ENCODE results near the gene TCFL5. TPM values are rescaled to one million over a fixed set of nuclear protein-coding genes. Genes with fewer than 3 reads are reported as not detected.

TCFL5 gene
- polyA plus RNA-seq, 3 donors: 0.38 to 3.5 (median 0.89) TPM

GRCh38 chr20:62831361-62831788, 30.2 kb downstream of the TCFL5 start:
- H3K27ac Mint-ChIP-seq: no peak overlapping the region
- no peak overlapping the region for H3K27ac ChIP-seq (ENCODE audit: low read depth in 1 of 2, low read length in 2 of 2)
- H3K4me1 ChIP-seq (ENCODE audit: control insufficient read depth in 1 of 2, insufficient read depth in 2 of 2, low read length in 2 of 2): peaks cover 27 to 33% of the 10 kb centered on the region in 2 donors
- no peaks in the 10 kb centered on the region for H3K9me3 ChIP-seq (replicated peaks in 1 of 2; ENCODE audit: control insufficient read depth in 1 of 2, insufficient read depth in 1 of 2, low read length in 2 of 2)
- WGBS (ENCODE audit: insufficient coverage): 94% methylated on average over 7 of the region's 10 CpGs
- H3K36me3 ChIP-seq (replicated peaks in 1 of 2; ENCODE audit: control insufficient read depth in 1 of 2, insufficient read depth in 2 of 2, low read length in 2 of 2): no peaks in the 10 kb centered on the region
- no peak overlapping the region for H3K4me3 ChIP-seq (replicated peaks in 1 of 3; ENCODE audit: low read depth in 2 of 3, low read length in 3 of 3)
- no peak overlapping the region for H3K9ac ChIP-seq (ENCODE audit: insufficient read depth, low read length, poor library complexity, severe bottlenecking)
- no peak for TF ChIP-seq CTCF (IDR thresholded peaks at IDR 0.05)
- H3K36me3 Mint-ChIP-seq: peaks cover 0 to 2% of the 10 kb centered on the region in 2 donors
- no peaks in the 10 kb centered on the region for H3K9me3 Mint-ChIP-seq
- intact Hi-C loops (cut with micrococcal nuclease): no loop called here
- H3K4me3 Mint-ChIP-seq: no peak overlapping the region
- DNase-seq: peak in 1 of 3 donors; percentile 1
- H3K79me2 ChIP-seq (ENCODE audit: insufficient read depth, low read length): no peaks in the 10 kb centered on the region
- peaks cover 0 to 4% (median 2%) of the 10 kb centered on the region in 3 donors for H3K27me3 Mint-ChIP-seq (ENCODE audit: low read depth in 3 of 3)
- H4K20me1 ChIP-seq (ENCODE audit: insufficient read depth, low read length): no peaks in the 10 kb centered on the region
- H3K4me1 Mint-ChIP-seq: peaks cover 27% of the 10 kb centered on the region
- no peak overlapping the region for H2AFZ ChIP-seq (ENCODE audit: insufficient read depth, low read depth, low read length, poor library complexity, severe bottlenecking)
- H3K4me2 ChIP-seq (replicated peaks; ENCODE audit: extremely low read depth, low read length, poor library complexity, severe bottlenecking): no peak overlapping the region
- H3K27me3 ChIP-seq (ENCODE audit: control insufficient read depth in 2 of 2, insufficient read depth in 2 of 2, low read length in 2 of 2): no peaks in the 10 kb centered on the region

GRCh38 chr20:62830821-62831220, 30.8 kb downstream of the TCFL5 start:
- peaks cover 25% of the 10 kb centered on the region for H3K4me1 Mint-ChIP-seq
- H3K4me3 Mint-ChIP-seq: no peak overlapping the region
- peak in 1 of 3 donors; percentile 2 for DNase-seq
- Histone ChIP-seq H3K9ac (ENCODE audit: insufficient read depth, low read length, poor library complexity, severe bottlenecking) (no peak overlapping the region), H4K20me1 (ENCODE audit: insufficient read depth, low read length) (no peaks in the 10 kb centered on the region), H3K27me3 (ENCODE audit: control insufficient read depth in 2 of 2, insufficient read depth in 2 of 2, low read length in 2 of 2) (no peaks in the 10 kb centered on the region), H3K4me1 (ENCODE audit: control insufficient read depth in 1 of 2, insufficient read depth in 2 of 2, low read length in 2 of 2) (peaks cover 27 to 33% of the 10 kb centered on the region in 2 donors), H2AFZ (ENCODE audit: insufficient read depth, low read depth, low read length, poor library complexity, severe bottlenecking) (no peak overlapping the region), H3K4me3 (replicated peaks in 1 of 3; ENCODE audit: low read depth in 2 of 3, low read length in 3 of 3) (no peak overlapping the region), H3K9me3 (replicated peaks in 1 of 2; ENCODE audit: control insufficient read depth in 1 of 2, insufficient read depth in 1 of 2, low read length in 2 of 2) (no peaks in the 10 kb centered on the region), H3K27ac (ENCODE audit: low read depth in 1 of 2, low read length in 2 of 2) (no peak overlapping the region), H3K36me3 (replicated peaks in 1 of 2; ENCODE audit: control insufficient read depth in 1 of 2, insufficient read depth in 2 of 2, low read length in 2 of 2) (no peaks in the 10 kb centered on the region), H3K4me2 (replicated peaks; ENCODE audit: extremely low read depth, low read length, poor library complexity, severe bottlenecking) (no peak overlapping the region), H3K79me2 (ENCODE audit: insufficient read depth, low read length) (no peaks in the 10 kb centered on the region)
- no peaks in the 10 kb centered on the region for H3K36me3 Mint-ChIP-seq
- peak overlapping the region in 1 of 7 donors; percentile 75 for H3K27ac Mint-ChIP-seq
- TF ChIP-seq CTCF (IDR thresholded peaks at IDR 0.05): no peak
- intact Hi-C loops (cut with micrococcal nuclease): no loop called here
- H3K9me3 Mint-ChIP-seq: no peaks in the 10 kb centered on the region
- 96% methylated on average over 22 of the region's 22 CpGs for WGBS (ENCODE audit: insufficient coverage)
- peaks cover 0 to 4% (median 0%) of the 10 kb centered on the region in 3 donors for H3K27me3 Mint-ChIP-seq (ENCODE audit: low read depth in 3 of 3)

All from CD14-positive monocyte (primary cell).